GM18526 (cell line): ENCODE data around the gene EFNA2.

Experiments used
- POLR2A ChIP-seq: IDR thresholded peaks from 3 replicates; pipeline ENCODE4 v1.6.1; 2011; ENCODE audit not compliant: insufficient read length; ENCODE audit errors: extremely low read depth

EFNA2 gene

GRCh38 chr19:1308718-1309117, 23.0 kb downstream of the EFNA2 start:
- no peak for TF ChIP-seq POLR2A

GRCh38 chr19:1309977-1310852, 24.5 kb downstream of the EFNA2 start:
- no peak for TF ChIP-seq POLR2A

- TF ChIP-seq POLR2A, result no peak
These were observed 25.1 kb downstream of the EFNA2 start for GRCh38 chr19:1310853-1311180.

GRCh38 chr19:1311543-1312091, 25.9 kb downstream of the EFNA2 start:
- no peak for TF ChIP-seq POLR2A

GRCh38 chr19:1312767-1313694, 27.4 kb downstream of the EFNA2 start:
- no peak for TF ChIP-seq POLR2A

- TF ChIP-seq POLR2A, result no peak
These were observed 28.3 kb downstream of the EFNA2 start for GRCh38 chr19:1313695-1314613.

GRCh38 chr19:1315470-1316166, 29.9 kb downstream of the EFNA2 start:
- no peak for TF ChIP-seq POLR2A

- no peak for TF ChIP-seq POLR2A
These were observed 30.8 kb downstream of the EFNA2 start for GRCh38 chr19:1316466-1316865.

GRCh38 chr19:1317274-1318003, 31.8 kb downstream of the EFNA2 start:
- TF ChIP-seq POLR2A, result no peak

GRCh38 chr19:1318678-1319471, 33.2 kb downstream of the EFNA2 start:
- TF ChIP-seq POLR2A, result no peak

GRCh38 chr19:1321539-1321938, 35.9 kb downstream of the EFNA2 start:
- TF ChIP-seq POLR2A, result no peak

GRCh38 chr19:1322198-1322981, 36.7 kb downstream of the EFNA2 start:
- TF ChIP-seq POLR2A, result no peak
